Trophoblast cell (in vitro differentiated cells and primary cell): ENCODE data around the gene ASIC5.

Experiments
- DNase-seq, 2 donors: peaks; one replicate each; pipeline ENCODE4 v3.0.0-alpha.2; 2016
- H2AFZ ChIP-seq: 2 replicates; pipeline ENCODE4 v1.6.1; 2013; ENCODE audit warnings: low read length, moderate library complexity, mild to moderate bottlenecking; ENCODE audit not compliant: insufficient read depth, poor library complexity
- H2AK5ac ChIP-seq: 2 replicates; pipeline ENCODE4 v1.6.1; 2013; ENCODE audit warnings: mild to moderate bottlenecking, low read length
- H2BK120ac ChIP-seq: 2 replicates; pipeline ENCODE4 v1.6.1; 2013; ENCODE audit warnings: low read length, mild to moderate bottlenecking, moderate library complexity; ENCODE audit not compliant: insufficient read depth, poor library complexity
- H2BK12ac ChIP-seq: 2 replicates; pipeline ENCODE4 v1.6.1; 2013; ENCODE audit warnings: mild to moderate bottlenecking, low read length, moderate library complexity
- H2BK5ac ChIP-seq: 2 replicates; pipeline ENCODE4 v1.6.1; 2013; ENCODE audit warnings: low read length, low read depth, moderate library complexity, mild to moderate bottlenecking; ENCODE audit not compliant: poor library complexity
- H3K14ac ChIP-seq: 2 replicates; pipeline ENCODE4 v1.6.1; 2013; ENCODE audit warnings: mild to moderate bottlenecking, low read length
- H3K18ac ChIP-seq: 2 replicates; pipeline ENCODE4 v1.6.1; 2013; ENCODE audit warnings: mild to moderate bottlenecking, low read length
- H3K23ac ChIP-seq: 2 replicates; pipeline ENCODE4 v1.6.1; 2013; ENCODE audit warnings: low read length
- H3K27ac ChIP-seq: 2 replicates; pipeline ENCODE4 v1.5.1; 2013; ENCODE audit warnings: low read depth, mild to moderate bottlenecking, inconsistent platforms, low read length, moderate library complexity
- H3K27me3 ChIP-seq: 2 replicates; pipeline ENCODE4 v1.6.1; 2013; ENCODE audit warnings: inconsistent platforms, mild to moderate bottlenecking, low read length, moderate library complexity; ENCODE audit not compliant: insufficient read depth
- H3K36me3 ChIP-seq, 2 experiments: 1 replicate in 1 of 2; 2 replicates in 1 of 2; pipeline ENCODE4 v1.6.1; 2013; ENCODE audit warnings: low read length in 2 of 2, mild to moderate bottlenecking in 2 of 2, moderate library complexity in 1 of 2; ENCODE audit not compliant: insufficient read depth in 2 of 2, control insufficient read depth in 1 of 2
- H3K4ac ChIP-seq: 2 replicates; pipeline ENCODE4 v1.6.1; 2013; ENCODE audit warnings: low read depth, mild to moderate bottlenecking, low read length, moderate library complexity
- H3K4me1 ChIP-seq, 2 experiments: 1 replicate in 1 of 2; 2 replicates in 1 of 2; pipeline ENCODE4 v1.6.1; 2013; ENCODE audit warnings: low read length in 2 of 2, mild to moderate bottlenecking in 2 of 2, moderate library complexity in 1 of 2; ENCODE audit not compliant: insufficient read depth in 2 of 2, control insufficient read depth in 1 of 2
- H3K4me2 ChIP-seq: 2 replicates; pipeline ENCODE4 v1.6.1; 2013; ENCODE audit warnings: inconsistent platforms, mild to moderate bottlenecking, low read length, moderate library complexity
- H3K4me3 ChIP-seq: 2 replicates; pipeline ENCODE4 v1.5.1; 2013; ENCODE audit warnings: mild to moderate bottlenecking, low read depth, low read length, inconsistent platforms
- H3K79me1 ChIP-seq: one replicate; pipeline ENCODE4 v1.6.1; 2013; ENCODE audit warnings: low read length
- H3K79me2 ChIP-seq: 2 replicates; pipeline ENCODE4 v1.6.1; 2013; ENCODE audit warnings: low read length, mild to moderate bottlenecking; ENCODE audit not compliant: control insufficient read depth, insufficient read depth, poor library complexity
- H3K9ac ChIP-seq: 2 replicates; pipeline ENCODE4 v1.6.1; 2013; ENCODE audit warnings: mild to moderate bottlenecking, low read length
- H3K9me3 ChIP-seq: 2 replicates; pipeline ENCODE4 v1.6.1; 2013; ENCODE audit warnings: low read depth, mild to moderate bottlenecking, control low read depth, inconsistent platforms, low read length; ENCODE audit not compliant: insufficient read depth
- H4K12ac ChIP-seq: 2 replicates; pipeline ENCODE4 v1.6.1; 2013; ENCODE audit warnings: low read depth, mild to moderate bottlenecking, low read length, moderate library complexity
- H4K8ac ChIP-seq: 2 replicates; pipeline ENCODE4 v1.6.1; 2013; ENCODE audit warnings: low read depth, mild to moderate bottlenecking, low read length, moderate library complexity
- H4K91ac ChIP-seq: one replicate; pipeline ENCODE4 v1.6.1; 2013; ENCODE audit warnings: low read depth, mild to moderate bottlenecking, low read length, moderate library complexity
- WGBS: extraction: QIAGEN DNeasy Blood & Tissue Kit; methylation state at CpG from one replicate; pipeline ENCODE4 v1.1.7; 2013; ENCODE audit warnings: missing lambda C conversion rate; ENCODE audit not compliant: insufficient read length, insufficient coverage; ENCODE audit errors: extremely low coverage; 5-methylcytosine and 5-hydroxymethylcytosine counted together

The ASIC5 gene

DNA sequence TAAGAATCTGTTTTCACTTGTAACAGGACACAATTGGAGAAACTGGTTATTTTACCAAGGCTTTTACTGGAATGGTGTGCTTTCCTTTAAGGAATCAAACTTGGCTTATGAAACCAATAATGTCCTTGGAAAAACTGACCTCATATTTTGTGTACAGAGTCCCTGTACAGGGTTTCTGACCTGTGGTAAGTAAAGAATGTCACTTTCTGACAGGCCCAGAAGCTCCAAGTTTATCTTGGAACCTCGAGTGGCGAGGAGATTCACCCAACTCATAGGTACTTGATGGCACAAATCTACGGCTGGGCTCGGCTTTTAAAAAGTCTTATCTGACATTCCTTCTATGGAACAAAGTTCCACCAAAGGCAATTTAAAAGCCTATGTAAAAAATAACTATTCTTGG is 17.0 kb downstream of the ASIC5 start:
- no peaks in the 10 kb centered on the region for H3K79me1 ChIP-seq
- H3K4me2 ChIP-seq: no peak overlapping the region
- no peak overlapping the region for H4K12ac ChIP-seq
- H3K18ac ChIP-seq: no peak overlapping the region
- H3K27me3 ChIP-seq: no peaks in the 10 kb centered on the region
- H2BK120ac ChIP-seq: no peak overlapping the region
- no peak overlapping the region for H3K4me3 ChIP-seq
- H4K8ac ChIP-seq: no peak overlapping the region
- H2BK12ac ChIP-seq: no peak overlapping the region
- H2BK5ac ChIP-seq: no peak overlapping the region
- H3K9me3 ChIP-seq: no peaks in the 10 kb centered on the region
- H2AFZ ChIP-seq: no peak overlapping the region
- H3K27ac ChIP-seq: no peak overlapping the region
- no peak overlapping the region for H2AK5ac ChIP-seq
- H3K23ac ChIP-seq: no peak overlapping the region
- no peak overlapping the region for H3K4ac ChIP-seq
- no peak overlapping the region for H3K14ac ChIP-seq
- no peak for DNase-seq
- no CpG with 5 or more reads among the region's 4 CpGs for WGBS
- H4K91ac ChIP-seq: no peak overlapping the region
- no peaks in the 10 kb centered on the region for H3K4me1 ChIP-seq
- no peak overlapping the region for H3K9ac ChIP-seq
- no peaks in the 10 kb centered on the region for H3K36me3 ChIP-seq
- H3K79me2 ChIP-seq: no peaks in the 10 kb centered on the region

DNA sequence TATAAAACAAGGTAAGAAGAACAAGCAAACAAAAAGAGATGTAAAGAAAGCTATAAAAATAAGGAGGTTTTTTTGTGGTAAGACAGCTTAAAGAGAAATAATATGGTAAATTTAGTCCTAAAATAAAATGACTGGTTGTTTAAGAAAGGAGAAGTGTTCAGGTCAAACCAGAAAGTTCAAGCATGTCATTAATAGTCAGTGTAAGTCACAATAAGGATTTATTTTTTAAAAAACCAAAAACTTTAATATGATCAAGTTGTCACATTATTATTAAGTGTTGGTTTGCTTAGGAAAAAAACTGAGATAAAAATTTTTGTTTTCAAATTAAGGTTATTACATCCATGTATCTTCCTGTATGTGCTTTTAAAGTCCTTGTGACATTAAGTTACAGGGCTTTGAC is 19.1 kb downstream of the ASIC5 start:
- Histone ChIP-seq H3K36me3 (no peaks in the 10 kb centered on the region), H4K8ac (no peak overlapping the region)

DNA sequence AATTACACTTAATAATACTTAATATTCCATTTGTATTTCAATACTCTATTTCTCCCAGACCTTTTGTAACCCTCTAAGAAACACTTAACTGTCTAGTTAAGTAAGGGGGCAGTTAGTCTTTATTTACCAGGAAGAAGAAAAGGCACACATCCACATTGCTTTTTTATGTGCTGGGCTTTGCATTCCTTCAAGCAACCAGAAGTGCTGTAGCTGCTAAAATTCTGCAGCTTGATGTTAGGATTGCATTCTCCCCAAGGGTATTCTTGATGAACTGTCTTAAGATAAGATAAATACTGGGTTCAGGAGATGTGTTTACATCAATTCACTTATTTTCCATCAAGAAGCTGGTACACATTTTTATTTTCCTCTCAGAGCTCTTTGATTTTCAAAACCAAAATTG is 24.0 kb downstream of the ASIC5 start:
- Histone ChIP-seq H3K79me2 (no peaks in the 10 kb centered on the region), H3K27me3 (no peaks in the 10 kb centered on the region), H3K9ac (no peak overlapping the region), H4K12ac (no peak overlapping the region), H3K4me3 (no peak overlapping the region), H3K4me2 (no peak overlapping the region), H2BK5ac (no peak overlapping the region), H2AFZ (no peak overlapping the region), H4K8ac (no peak overlapping the region), H2AK5ac (no peak overlapping the region), H3K36me3 (no peaks in the 10 kb centered on the region), H3K27ac (no peak overlapping the region), H3K23ac (no peak overlapping the region), H3K14ac (no peak overlapping the region), H3K9me3 (no peaks in the 10 kb centered on the region), H2BK12ac (no peak overlapping the region), H3K4ac (no peak overlapping the region), H3K79me1 (peaks cover 2% of the 10 kb centered on the region), H4K91ac (no peak overlapping the region), H3K18ac (no peak overlapping the region), H2BK120ac (no peak overlapping the region), H3K4me1 (peaks cover 6 to 14% of the 10 kb centered on the region in 2 experiments)
- DNase-seq: no peak

More for the DNA sequence above, 19.1 kb downstream of the ASIC5 start:
- no peak overlapping the region for H3K4me2 ChIP-seq
- no peak overlapping the region for H4K91ac ChIP-seq
- H3K4me3 ChIP-seq: no peak overlapping the region
- no peak overlapping the region for H2AFZ ChIP-seq
- H3K79me1 ChIP-seq: peaks cover 2% of the 10 kb centered on the region
- no peaks in the 10 kb centered on the region for H3K27me3 ChIP-seq
- no peak overlapping the region for H3K23ac ChIP-seq
- H3K4ac ChIP-seq: no peak overlapping the region
- no peak overlapping the region for H2AK5ac ChIP-seq
- H4K12ac ChIP-seq: no peak overlapping the region
- H2BK5ac ChIP-seq: no peak overlapping the region
- no peak overlapping the region for H3K9ac ChIP-seq
- DNase-seq: no peak
- H3K9me3 ChIP-seq: no peaks in the 10 kb centered on the region
- H3K79me2 ChIP-seq: no peaks in the 10 kb centered on the region
- no peak overlapping the region for H3K18ac ChIP-seq
- H2BK12ac ChIP-seq: no peak overlapping the region
- H2BK120ac ChIP-seq: no peak overlapping the region
- no peak overlapping the region for H3K27ac ChIP-seq
- H3K14ac ChIP-seq: no peak overlapping the region
- peaks cover 3 to 5% of the 10 kb centered on the region in 2 experiments for H3K4me1 ChIP-seq

DNA sequence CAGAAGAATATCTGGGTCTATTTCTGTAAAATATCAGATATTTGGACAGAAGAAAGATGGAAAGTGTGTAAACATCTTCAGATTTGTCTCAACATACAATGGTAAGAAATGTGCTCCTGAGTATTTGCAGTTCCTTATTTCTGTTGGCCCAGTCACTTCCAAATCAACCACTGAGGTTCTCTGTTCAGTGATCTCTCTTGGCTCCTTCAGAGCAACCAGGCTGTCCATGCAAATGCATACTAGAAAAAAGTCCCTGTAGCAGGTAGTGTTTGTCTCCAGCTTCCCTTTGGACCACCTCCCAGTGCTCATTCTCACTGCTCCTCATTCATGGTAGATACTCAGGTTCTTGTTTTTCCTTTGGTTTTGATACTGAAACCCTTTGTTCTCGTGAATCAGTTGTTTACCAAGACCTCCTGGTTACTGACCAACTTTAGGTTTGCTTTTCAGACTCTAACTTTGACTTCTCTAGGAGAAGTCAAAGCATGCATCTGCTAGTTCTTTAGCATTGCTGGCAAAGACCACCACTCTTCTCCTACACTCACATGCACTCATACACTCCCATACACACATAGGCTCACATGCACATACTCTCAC is 28.8 kb downstream of the ASIC5 start:
- Histone ChIP-seq H3K79me2 (no peaks in the 10 kb centered on the region), H2AFZ (no peak overlapping the region), H4K12ac (no peak overlapping the region), H3K27ac (no peak overlapping the region), H3K4me3 (no peak overlapping the region), H3K9me3 (no peaks in the 10 kb centered on the region), H4K8ac (no peak overlapping the region), H2BK120ac (no peak overlapping the region), H3K4ac (no peak overlapping the region), H3K79me1 (no peaks in the 10 kb centered on the region), H3K23ac (no peak overlapping the region), H3K36me3 (no peaks in the 10 kb centered on the region), H3K14ac (no peak overlapping the region), H3K4me1 (peaks cover 6 to 8% of the 10 kb centered on the region in 2 experiments), H3K27me3 (no peaks in the 10 kb centered on the region), H2BK12ac (no peak overlapping the region), H3K9ac (no peak overlapping the region), H4K91ac (no peak overlapping the region), H3K4me2 (no peak overlapping the region), H3K18ac (no peak overlapping the region), H2BK5ac (no peak overlapping the region), H2AK5ac (no peak overlapping the region)
- no peak for DNase-seq
- WGBS: no CpG with 5 or more reads among the region's 1 CpG
